Memory B cell (primary cell): ENCODE results near the gene GAP43.
"Not testable (repeated sequence)": the region's sequence is repeated elsewhere in the genome, so short reads cannot be mapped to it uniquely, and the experiment has no call there.

Experiments
- ATAC-seq: fragments of 150-1000 bp; cut with Tn5 transposase; 2 replicates; pipeline ENCODE4 v1.10.0; 2021; ENCODE audit warnings: low read depth, mild to moderate bottlenecking, moderate library complexity
- DNase-seq, 2 donors: peaks; one replicate each; pipeline ENCODE4 v3.0.0; 2022; ENCODE audit warnings: low spot score in 2 of 2
- H3K27ac Mint-ChIP-seq: one replicate; pipeline ENCODE4 v1.8.0; 2022; ENCODE audit warnings: mild to moderate bottlenecking, moderate library complexity, mixed read lengths
- H3K27me3 Mint-ChIP-seq: one replicate; pipeline ENCODE4 v1.8.0; 2022; ENCODE audit warnings: mixed read lengths
- H3K36me3 Mint-ChIP-seq: one replicate; pipeline ENCODE4 v1.8.0; 2022; ENCODE audit warnings: mild to moderate bottlenecking, mixed read lengths
- H3K4me1 Mint-ChIP-seq: one replicate; pipeline ENCODE4 v1.8.0; 2022; ENCODE audit warnings: mixed read lengths
- H3K4me3 Mint-ChIP-seq: one replicate; pipeline ENCODE4 v1.8.0; 2022; ENCODE audit warnings: mild to moderate bottlenecking, moderate library complexity, mixed read lengths
- H3K9me3 Mint-ChIP-seq: one replicate; pipeline ENCODE4 v1.8.0; 2022; ENCODE audit warnings: mixed read lengths

GAP43 gene

DNA sequence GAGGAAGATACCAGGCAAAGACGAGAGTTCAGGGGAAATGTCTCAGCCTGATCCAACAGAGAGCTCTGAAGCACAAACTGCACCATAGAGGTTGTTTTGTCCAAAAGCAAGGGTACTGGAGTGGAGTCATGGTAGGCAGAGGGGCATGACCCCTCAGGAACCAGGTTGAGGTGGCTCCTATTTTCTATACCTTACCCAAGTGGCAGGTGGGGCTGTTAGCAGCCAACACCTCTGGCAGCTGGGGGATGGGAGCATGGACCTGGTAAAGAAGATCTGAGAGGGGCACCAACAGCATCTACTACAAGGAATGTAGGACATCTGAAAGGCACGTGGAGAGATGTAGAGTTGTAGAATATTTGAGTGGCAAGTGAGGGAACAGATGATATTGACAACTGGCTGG is 85.2 kb downstream of the GAP43 start:
- Mint-ChIP-seq H3K27ac (no peak overlapping the region), H3K27me3 (no peaks in the 10 kb centered on the region), H3K4me1 (no peaks in the 10 kb centered on the region), H3K4me3 (no peak overlapping the region), H3K9me3 (no peaks in the 10 kb centered on the region), H3K36me3 (no peaks in the 10 kb centered on the region)
- DNase-seq (no peak), ATAC-seq (no peak)

DNA sequence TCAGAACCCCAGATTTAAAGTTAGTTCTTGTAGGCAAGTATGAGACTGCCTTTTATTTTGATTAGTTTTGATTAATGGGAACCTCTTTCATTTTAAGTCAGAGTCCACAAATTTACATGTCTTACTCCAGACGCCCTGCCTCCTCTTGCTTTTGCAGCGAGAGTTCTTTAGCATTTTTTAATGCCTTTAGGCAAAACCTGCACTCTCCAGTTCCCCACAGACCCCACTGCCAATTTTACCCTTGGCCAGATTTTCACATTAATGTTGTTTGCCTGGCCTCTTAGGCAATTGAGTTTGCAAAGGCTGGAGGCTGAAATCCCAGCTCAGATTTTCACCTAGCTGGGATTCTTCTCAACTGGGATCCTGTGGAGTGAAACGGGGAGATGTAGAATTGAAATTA is 85.8 kb downstream of the GAP43 start:
- no peak for DNase-seq
- ATAC-seq = no peak
- no peaks in the 10 kb centered on the region for H3K4me1 Mint-ChIP-seq
- H3K9me3 Mint-ChIP-seq = no peaks in the 10 kb centered on the region
- H3K4me3 Mint-ChIP-seq = no peak overlapping the region
- no peak overlapping the region for H3K27ac Mint-ChIP-seq
- no peaks in the 10 kb centered on the region for H3K27me3 Mint-ChIP-seq
- H3K36me3 Mint-ChIP-seq = no peaks in the 10 kb centered on the region

DNA sequence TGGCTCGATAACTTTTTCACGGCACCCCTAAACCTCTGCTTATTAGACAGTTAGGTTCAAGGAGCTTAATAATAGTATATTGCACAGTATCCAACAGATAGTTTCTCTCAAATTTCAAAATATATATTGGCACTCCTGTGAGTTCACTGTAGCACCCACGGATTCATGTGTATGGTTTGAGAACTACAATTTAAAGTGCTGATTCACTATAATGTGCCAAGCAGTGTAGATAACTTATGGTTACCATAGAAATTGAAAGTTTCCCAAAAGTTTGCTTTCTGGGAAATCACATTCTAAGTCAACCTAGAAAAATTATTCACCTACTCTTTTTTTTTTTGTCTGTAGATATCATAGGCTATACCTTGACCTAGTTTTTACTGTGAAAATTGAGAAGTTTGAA is 86.6 kb downstream of the GAP43 start:
- Mint-ChIP-seq H3K27ac (no peak overlapping the region), H3K36me3 (no peaks in the 10 kb centered on the region), H3K9me3 (no peaks in the 10 kb centered on the region), H3K4me3 (no peak overlapping the region), H3K4me1 (no peaks in the 10 kb centered on the region), H3K27me3 (no peaks in the 10 kb centered on the region)
- DNase-seq = no peak
- no peak for ATAC-seq

- no peaks in the 10 kb centered on the region for H3K9me3 Mint-ChIP-seq
- no peaks in the 10 kb centered on the region for H3K36me3 Mint-ChIP-seq
- no peak overlapping the region for H3K4me3 Mint-ChIP-seq
- no peaks in the 10 kb centered on the region for H3K4me1 Mint-ChIP-seq
- H3K27me3 Mint-ChIP-seq = no peaks in the 10 kb centered on the region
- no peak overlapping the region for H3K27ac Mint-ChIP-seq
- ATAC-seq = no peak
- DNase-seq = no peak
Observed at GRCh38 chr3:115710799-115711198, 87.5 kb downstream of the GAP43 start.

GRCh38 chr3:115712871-115713270 is 89.6 kb downstream of the GAP43 start:
- Mint-ChIP-seq H3K4me1 (no peaks in the 10 kb centered on the region), H3K9me3 (no peaks in the 10 kb centered on the region), H3K4me3 (no peak overlapping the region), H3K27me3 (no peaks in the 10 kb centered on the region), H3K36me3 (no peaks in the 10 kb centered on the region), H3K27ac (no peak overlapping the region)
- no peak for DNase-seq
- ATAC-seq = no peak

GRCh38 chr3:115713284-115713683 is 90.0 kb downstream of the GAP43 start:
- Mint-ChIP-seq H3K4me3 (no peak overlapping the region), H3K4me1 (no peaks in the 10 kb centered on the region), H3K36me3 (no peaks in the 10 kb centered on the region), H3K27ac (no peak overlapping the region), H3K27me3 (no peaks in the 10 kb centered on the region), H3K9me3 (no peaks in the 10 kb centered on the region)
- no peak for ATAC-seq
- DNase-seq = no peak

DNA sequence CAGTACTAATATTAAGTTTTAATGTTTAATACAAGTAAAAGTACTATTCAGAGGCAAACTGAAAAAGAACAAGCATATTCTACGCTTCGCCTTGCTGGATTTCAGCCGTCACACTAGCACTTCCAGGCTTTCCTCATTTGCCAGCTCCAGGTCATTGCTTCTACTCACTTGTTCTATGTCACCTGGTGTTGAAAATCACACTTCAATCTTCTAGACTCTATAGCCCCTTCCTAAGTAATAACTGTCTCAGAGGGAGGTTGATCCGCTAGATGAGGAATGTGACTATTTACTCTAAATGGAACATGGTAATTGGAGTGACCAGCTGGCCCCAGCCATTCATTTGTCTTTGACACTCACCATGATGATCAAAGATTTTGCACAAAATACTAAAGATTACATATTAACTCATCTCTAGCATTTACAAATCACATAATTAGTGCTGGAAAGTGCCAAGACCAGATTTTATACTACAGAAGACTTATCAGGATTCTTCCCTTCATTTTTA is 92.0 kb downstream of the GAP43 start:
- ATAC-seq (no peak), DNase-seq (no peak)
- Mint-ChIP-seq H3K4me1 (no peaks in the 10 kb centered on the region), H3K36me3 (no peaks in the 10 kb centered on the region), H3K27ac (no peak overlapping the region), H3K4me3 (no peak overlapping the region), H3K9me3 (no peaks in the 10 kb centered on the region), H3K27me3 (no peaks in the 10 kb centered on the region)

DNA sequence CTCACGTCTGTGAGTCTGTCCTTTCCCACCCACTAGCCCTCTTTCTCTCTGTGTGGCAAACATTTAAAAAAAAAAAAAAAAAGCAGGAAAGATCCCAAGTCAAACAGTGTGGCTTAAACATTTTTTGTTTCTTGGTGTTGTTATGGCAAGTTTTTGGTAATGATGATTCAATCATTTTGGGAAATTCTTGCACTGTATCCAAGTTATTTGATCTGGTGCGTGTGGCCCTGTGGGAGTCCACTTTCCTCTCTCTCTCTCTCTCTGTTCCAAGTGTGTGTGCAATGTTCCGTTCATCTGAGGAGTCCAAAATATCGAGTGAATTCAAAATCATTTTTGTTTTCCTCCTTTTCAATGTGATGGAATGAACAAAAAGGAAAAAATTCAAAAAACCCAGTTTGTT is 97.7 kb downstream of the GAP43 start:
- DNase-seq = no peak
- no peaks in the 10 kb centered on the region for H3K9me3 Mint-ChIP-seq
- ATAC-seq = no peak
- no peak overlapping the region for H3K4me3 Mint-ChIP-seq
- peaks cover 2% of the 10 kb centered on the region for H3K27me3 Mint-ChIP-seq
- no peaks in the 10 kb centered on the region for H3K4me1 Mint-ChIP-seq
- H3K36me3 Mint-ChIP-seq = no peaks in the 10 kb centered on the region
- H3K27ac Mint-ChIP-seq = no peak overlapping the region

DNA sequence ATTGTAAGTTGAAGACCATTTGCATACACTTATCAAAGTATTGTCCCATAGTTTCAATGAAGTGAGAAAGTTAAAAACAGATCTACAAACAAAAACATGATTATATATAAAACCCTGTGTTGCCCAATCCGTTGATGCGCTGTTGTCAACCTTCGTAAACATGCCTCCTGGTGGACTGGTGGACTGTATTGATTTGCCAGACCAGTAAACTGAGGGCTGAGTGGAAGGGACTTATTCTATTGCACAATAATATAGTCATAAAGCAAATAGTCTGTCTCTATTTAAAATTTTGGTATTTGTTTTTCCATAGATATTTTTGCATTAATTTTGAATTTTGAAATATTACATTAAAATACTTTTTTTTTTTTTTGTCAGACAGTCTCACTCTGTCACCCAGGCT is 102.5 kb downstream of the GAP43 start:
- DNase-seq = no peak
- no peak for ATAC-seq
- peaks cover 2% of the 10 kb centered on the region for H3K27me3 Mint-ChIP-seq
- H3K27ac Mint-ChIP-seq = no peak overlapping the region
- H3K4me3 Mint-ChIP-seq = no peak overlapping the region
- H3K36me3 Mint-ChIP-seq = no peaks in the 10 kb centered on the region
- H3K4me1 Mint-ChIP-seq = no peaks in the 10 kb centered on the region
- peaks cover 3% of the 10 kb centered on the region for H3K9me3 Mint-ChIP-seq

- Mint-ChIP-seq H3K27ac (no peak overlapping the region), H3K4me1 (no peaks in the 10 kb centered on the region), H3K9me3 (peaks cover 5% of the 10 kb centered on the region), H3K4me3 (no peak overlapping the region), H3K27me3 (no peaks in the 10 kb centered on the region), H3K36me3 (no peaks in the 10 kb centered on the region)
- DNase-seq = no peak
- ATAC-seq = no peak
Observed at GRCh38 chr3:115727135-115727534, 103.8 kb downstream of the GAP43 start.

- no peaks in the 10 kb centered on the region for H3K4me1 Mint-ChIP-seq
- peaks cover 5% of the 10 kb centered on the region for H3K9me3 Mint-ChIP-seq
- DNase-seq = no peak
- no peaks in the 10 kb centered on the region for H3K36me3 Mint-ChIP-seq
- ATAC-seq = no peak
- no peak overlapping the region for H3K27ac Mint-ChIP-seq
- H3K27me3 Mint-ChIP-seq = no peaks in the 10 kb centered on the region
- no peak overlapping the region for H3K4me3 Mint-ChIP-seq
Observed at GRCh38 chr3:115728013-115728412, 104.7 kb downstream of the GAP43 start.

DNA sequence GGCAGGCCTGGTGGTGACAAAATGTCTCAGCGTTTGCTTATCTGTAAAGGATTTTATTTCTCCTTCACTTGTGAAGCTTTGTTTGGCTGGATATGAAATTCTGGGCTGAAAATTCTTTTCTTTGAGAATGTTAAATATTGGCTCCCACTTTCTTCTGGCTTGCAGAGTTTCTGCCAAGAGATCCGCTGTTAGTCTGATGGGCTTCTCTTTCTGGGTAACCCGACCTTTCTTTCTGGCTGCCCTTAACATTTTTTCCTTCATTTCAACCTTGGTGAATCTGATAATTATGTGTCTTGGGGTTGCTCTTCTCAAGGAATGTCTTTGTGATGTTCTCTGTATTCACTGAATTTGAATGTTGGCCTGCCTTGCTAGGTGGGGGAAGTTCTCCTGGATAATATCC is 113.0 kb downstream of the GAP43 start:
- not testable (repeated sequence) for DNase-seq, H3K4me3 Mint-ChIP-seq, ATAC-seq, H3K27ac Mint-ChIP-seq, H3K36me3 Mint-ChIP-seq, H3K4me1 Mint-ChIP-seq
- peaks cover 18% of the 10 kb centered on the region for H3K27me3 Mint-ChIP-seq
- H3K9me3 Mint-ChIP-seq = peaks cover 16% of the 10 kb centered on the region

GRCh38 chr3:115741650-115742049 is 118.3 kb downstream of the GAP43 start:
- H3K9me3 Mint-ChIP-seq = peaks cover 15% of the 10 kb centered on the region
- ATAC-seq = no peak
- peaks cover 8% of the 10 kb centered on the region for H3K36me3 Mint-ChIP-seq
- no peak for DNase-seq
- no peak overlapping the region for H3K27ac Mint-ChIP-seq
- H3K27me3 Mint-ChIP-seq = peaks cover 24% of the 10 kb centered on the region
- H3K4me3 Mint-ChIP-seq = no peak overlapping the region
- no peaks in the 10 kb centered on the region for H3K4me1 Mint-ChIP-seq

GRCh38 chr3:115744516-115744915 is 121.2 kb downstream of the GAP43 start:
- not testable (repeated sequence) for ATAC-seq, H3K27ac Mint-ChIP-seq, H3K9me3 Mint-ChIP-seq, DNase-seq, H3K4me3 Mint-ChIP-seq, H3K36me3 Mint-ChIP-seq, H3K4me1 Mint-ChIP-seq
- peaks cover 24% of the 10 kb centered on the region for H3K27me3 Mint-ChIP-seq

- DNase-seq, H3K9me3 Mint-ChIP-seq, H3K4me3 Mint-ChIP-seq, H3K36me3 Mint-ChIP-seq, ATAC-seq, H3K27ac Mint-ChIP-seq, H3K4me1 Mint-ChIP-seq: not testable (repeated sequence)
- H3K27me3 Mint-ChIP-seq = peaks cover 13% of the 10 kb centered on the region
Observed at GRCh38 chr3:115752978-115753377, 129.7 kb downstream of the GAP43 start.
